Measurements from ENCODE around the gene SMTNL2. TPM values are rescaled to one million over a fixed set of nuclear protein-coding genes. Genes with fewer than 3 reads are reported as not detected.

SMTNL2 gene
- total RNA-seq, 5 donors from 2014 or later (not counting 1 experiment from before 2014, with no cell fraction given): not detected

- Histone ChIP-seq H3K4me1 (ENCODE audit: control insufficient read depth in 1 of 2, extremely low read depth in 1 of 2, insufficient read depth in 2 of 2, low read length in 2 of 2) (no peaks in the 10 kb centered on the region), H3K4me3 (ENCODE audit: control insufficient read depth in 1 of 2, extremely low read depth in 1 of 2, low read length in 1 of 2) (no peak overlapping the region), H3K27ac (ENCODE audit: low read length) (no peak overlapping the region), H3K36me3 (ENCODE audit: control insufficient read depth in 2 of 2, extremely low read depth in 1 of 2, insufficient read depth in 1 of 2, low read length in 1 of 2) (no peaks in the 10 kb centered on the region), H3K27me3 (replicated peaks in 1 of 2; ENCODE audit: control insufficient read depth in 2 of 2, extremely low read depth in 1 of 2, insufficient read depth in 2 of 2, low read length in 1 of 2) (peaks cover 0 to 15% of the 10 kb centered on the region in 2 experiments), H3K9me3 (no peaks in the 10 kb centered on the region)
- WGBS (ENCODE audit: insufficient coverage): 87% methylated on average over 21 of the region's 25 CpGs
- Mint-ChIP-seq H3K27me3 (peaks cover 9 to 26% of the 10 kb centered on the region in 2 donors), H3K27ac (no peak overlapping the region), H3K4me3 (no peak overlapping the region), H3K9me3 (no peaks in the 10 kb centered on the region), H3K36me3 (no peaks in the 10 kb centered on the region), H3K4me1 (peaks cover 0 to 2% (median 0%) of the 10 kb centered on the region in 3 donors)
- ChIA-PET POLR2A (no interaction called here), CTCF (no interaction called here)
- no peak for DNase-seq
- no peak for ATAC-seq (replicated peaks in 1 of 4)
Measured at GRCh38 chr17:4607261-4607741, 23.0 kb downstream of the SMTNL2 start.

GRCh38 chr17:4607773-4608187, 23.5 kb downstream of the SMTNL2 start:
- no peak overlapping the region for H3K27ac ChIP-seq (ENCODE audit: low read length)
- 20% methylated on average over 4 of the region's 9 CpGs for WGBS (ENCODE audit: insufficient coverage)
- no peak for ATAC-seq (replicated peaks in 1 of 4)
- no peak overlapping the region for H3K4me3 ChIP-seq (ENCODE audit: control insufficient read depth in 1 of 2, extremely low read depth in 1 of 2, low read length in 1 of 2)
- peaks cover 0 to 15% of the 10 kb centered on the region in 2 experiments for H3K27me3 ChIP-seq (replicated peaks in 1 of 2; ENCODE audit: control insufficient read depth in 2 of 2, extremely low read depth in 1 of 2, insufficient read depth in 2 of 2, low read length in 1 of 2)
- Mint-ChIP-seq H3K9me3 (no peaks in the 10 kb centered on the region), H3K27me3 (peaks cover 9 to 26% of the 10 kb centered on the region in 2 donors), H3K4me3 (no peak overlapping the region), H3K36me3 (no peaks in the 10 kb centered on the region), H3K27ac (no peak overlapping the region), H3K4me1 (peaks cover 0 to 2% (median 0%) of the 10 kb centered on the region in 3 donors)
- no peaks in the 10 kb centered on the region for H3K9me3 ChIP-seq
- DNase-seq: no peak
- H3K4me1 ChIP-seq (ENCODE audit: control insufficient read depth in 1 of 2, extremely low read depth in 1 of 2, insufficient read depth in 2 of 2, low read length in 2 of 2): no peaks in the 10 kb centered on the region
- POLR2A ChIA-PET: no interaction called here
- H3K36me3 ChIP-seq (ENCODE audit: control insufficient read depth in 2 of 2, extremely low read depth in 1 of 2, insufficient read depth in 1 of 2, low read length in 1 of 2): no peaks in the 10 kb centered on the region
- CTCF ChIA-PET: no interaction called here

DNA sequence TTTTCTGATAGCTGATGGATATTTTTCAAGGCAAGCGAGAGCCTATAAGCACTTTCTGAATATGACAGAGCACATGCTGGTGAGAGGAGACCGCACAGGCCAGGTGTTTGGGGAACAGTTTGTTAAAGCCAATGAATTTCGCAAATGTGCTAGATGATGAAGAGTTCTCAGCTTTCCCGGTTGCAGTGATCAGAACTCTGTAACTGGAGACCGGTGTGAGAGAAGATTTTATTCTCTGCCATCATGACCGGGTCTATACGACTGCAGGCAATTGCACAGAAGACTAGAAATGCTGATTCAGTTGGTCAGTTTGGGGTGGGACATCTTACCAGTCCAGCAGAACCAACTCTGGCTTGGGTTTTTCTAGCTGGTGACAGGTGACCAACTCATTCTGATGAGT, 25.4 kb downstream of the SMTNL2 start:
- ATAC-seq (replicated peaks in 1 of 4) (no peak), DNase-seq (no peak)
- H3K9me3 ChIP-seq: no peaks in the 10 kb centered on the region
- H3K27ac ChIP-seq (ENCODE audit: low read length): no peak overlapping the region
- no peaks in the 10 kb centered on the region for H3K4me1 ChIP-seq (ENCODE audit: control insufficient read depth in 1 of 2, extremely low read depth in 1 of 2, insufficient read depth in 2 of 2, low read length in 2 of 2)
- H3K4me3 ChIP-seq (ENCODE audit: control insufficient read depth in 1 of 2, extremely low read depth in 1 of 2, low read length in 1 of 2): no peak overlapping the region
- peaks cover 9 to 26% of the 10 kb centered on the region in 2 donors for H3K27me3 Mint-ChIP-seq
- 89% methylated on average over 7 of the region's 7 CpGs for WGBS (ENCODE audit: insufficient coverage)
- H3K36me3 ChIP-seq (ENCODE audit: control insufficient read depth in 2 of 2, extremely low read depth in 1 of 2, insufficient read depth in 1 of 2, low read length in 1 of 2): no peaks in the 10 kb centered on the region
- H3K36me3 Mint-ChIP-seq: no peaks in the 10 kb centered on the region
- H3K4me3 Mint-ChIP-seq: no peak overlapping the region
- peaks cover 0 to 2% (median 0%) of the 10 kb centered on the region in 3 donors for H3K4me1 Mint-ChIP-seq
- no peaks in the 10 kb centered on the region for H3K9me3 Mint-ChIP-seq
- POLR2A ChIA-PET: no interaction called here
- H3K27me3 ChIP-seq (replicated peaks in 1 of 2; ENCODE audit: control insufficient read depth in 2 of 2, extremely low read depth in 1 of 2, insufficient read depth in 2 of 2, low read length in 1 of 2): peaks cover 0 to 20% of the 10 kb centered on the region in 2 experiments
- no peak overlapping the region for H3K27ac Mint-ChIP-seq
- CTCF ChIA-PET: no interaction called here

- H3K9me3 ChIP-seq: no peaks in the 10 kb centered on the region
- ChIA-PET CTCF (no interaction called here), POLR2A (no interaction called here)
- H3K4me3 Mint-ChIP-seq: no peak overlapping the region
- H3K27me3 ChIP-seq (replicated peaks in 1 of 2; ENCODE audit: control insufficient read depth in 2 of 2, extremely low read depth in 1 of 2, insufficient read depth in 2 of 2, low read length in 1 of 2): peaks cover 0 to 23% of the 10 kb centered on the region in 2 experiments
- no peak for ATAC-seq (replicated peaks in 1 of 4)
- peaks cover 0 to 2% (median 0%) of the 10 kb centered on the region in 3 donors for H3K4me1 Mint-ChIP-seq
- no peak overlapping the region for H3K27ac ChIP-seq (ENCODE audit: low read length)
- H3K36me3 ChIP-seq (ENCODE audit: control insufficient read depth in 2 of 2, extremely low read depth in 1 of 2, insufficient read depth in 1 of 2, low read length in 1 of 2): no peaks in the 10 kb centered on the region
- H3K36me3 Mint-ChIP-seq: no peaks in the 10 kb centered on the region
- 91% methylated on average over 3 of the region's 5 CpGs for WGBS (ENCODE audit: insufficient coverage)
- H3K27me3 Mint-ChIP-seq: peaks cover 9 to 26% of the 10 kb centered on the region in 2 donors
- H3K9me3 Mint-ChIP-seq: no peaks in the 10 kb centered on the region
- no peak overlapping the region for H3K4me3 ChIP-seq (ENCODE audit: control insufficient read depth in 1 of 2, extremely low read depth in 1 of 2, low read length in 1 of 2)
- no peak overlapping the region for H3K27ac Mint-ChIP-seq
- no peaks in the 10 kb centered on the region for H3K4me1 ChIP-seq (ENCODE audit: control insufficient read depth in 1 of 2, extremely low read depth in 1 of 2, insufficient read depth in 2 of 2, low read length in 2 of 2)
- DNase-seq: no peak
Measured at GRCh38 chr17:4610162-4610561, 25.8 kb downstream of the SMTNL2 start.

DNA sequence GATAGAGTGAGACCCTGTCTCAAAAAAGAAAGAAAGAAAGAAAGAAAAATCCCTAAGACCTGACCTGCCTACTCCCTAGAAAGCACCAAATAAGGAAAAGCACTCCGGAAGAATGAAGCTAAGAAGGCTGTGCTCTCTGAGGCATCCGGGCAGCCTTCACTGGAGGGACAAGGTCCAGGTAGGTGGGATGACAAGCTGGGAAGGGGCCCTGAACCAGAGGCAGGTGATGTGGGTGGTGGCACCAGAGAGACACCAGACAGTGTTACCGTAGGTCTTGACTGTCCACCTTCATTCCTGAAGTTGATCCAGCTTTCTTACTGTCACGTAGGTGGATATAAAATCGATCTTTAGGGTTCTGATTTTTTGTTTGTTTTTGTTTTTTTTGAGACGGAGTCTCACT, 26.3 kb downstream of the SMTNL2 start:
- WGBS (ENCODE audit: insufficient coverage): 100% methylated on average over 2 of the region's 6 CpGs
- H3K9me3 Mint-ChIP-seq: no peaks in the 10 kb centered on the region

GRCh38 chr17:4616476-4616875, 32.1 kb downstream of the SMTNL2 start:
- DNase-seq (no peak), ATAC-seq (replicated peaks in 1 of 4) (no peak)
- Histone ChIP-seq H3K4me3 (ENCODE audit: control insufficient read depth in 1 of 2, extremely low read depth in 1 of 2, low read length in 1 of 2) (no peak overlapping the region), H3K9me3 (no peaks in the 10 kb centered on the region), H3K27me3 (replicated peaks in 1 of 2; ENCODE audit: control insufficient read depth in 2 of 2, extremely low read depth in 1 of 2, insufficient read depth in 2 of 2, low read length in 1 of 2) (peaks cover 0 to 25% of the 10 kb centered on the region in 2 experiments), H3K27ac (ENCODE audit: low read length) (no peak overlapping the region), H3K4me1 (ENCODE audit: control insufficient read depth in 1 of 2, extremely low read depth in 1 of 2, insufficient read depth in 2 of 2, low read length in 2 of 2) (no peaks in the 10 kb centered on the region), H3K36me3 (ENCODE audit: control insufficient read depth in 2 of 2, extremely low read depth in 1 of 2, insufficient read depth in 1 of 2, low read length in 1 of 2) (no peaks in the 10 kb centered on the region)
- Mint-ChIP-seq H3K27me3 (peaks cover 4 to 9% of the 10 kb centered on the region in 2 donors), H3K9me3 (no peaks in the 10 kb centered on the region), H3K36me3 (no peaks in the 10 kb centered on the region), H3K4me1 (no peaks in the 10 kb centered on the region), H3K27ac (no peak overlapping the region), H3K4me3 (no peak overlapping the region)
- POLR2A ChIA-PET: no interaction called here
- 94% methylated on average over 7 of the region's 9 CpGs for WGBS (ENCODE audit: insufficient coverage)
- CTCF ChIA-PET: no interaction called here

More for the DNA sequence above, 26.3 kb downstream of the SMTNL2 start:
- Mint-ChIP-seq H3K4me1 (peaks cover 0 to 2% (median 0%) of the 10 kb centered on the region in 3 donors), H3K4me3 (no peak overlapping the region), H3K27ac (no peak overlapping the region), H3K36me3 (no peaks in the 10 kb centered on the region), H3K27me3 (peaks cover 9 to 26% of the 10 kb centered on the region in 2 donors)
- H3K9me3 ChIP-seq: no peaks in the 10 kb centered on the region
- peaks cover 0 to 25% of the 10 kb centered on the region in 2 experiments for H3K27me3 ChIP-seq (replicated peaks in 1 of 2; ENCODE audit: control insufficient read depth in 2 of 2, extremely low read depth in 1 of 2, insufficient read depth in 2 of 2, low read length in 1 of 2)
- no peaks in the 10 kb centered on the region for H3K36me3 ChIP-seq (ENCODE audit: control insufficient read depth in 2 of 2, extremely low read depth in 1 of 2, insufficient read depth in 1 of 2, low read length in 1 of 2)
- CTCF ChIA-PET: no interaction called here
- no peak overlapping the region for H3K4me3 ChIP-seq (ENCODE audit: control insufficient read depth in 1 of 2, extremely low read depth in 1 of 2, low read length in 1 of 2)
- ATAC-seq (replicated peaks in 1 of 4) (no peak), DNase-seq (no peak)
- POLR2A ChIA-PET: no interaction called here
- no peaks in the 10 kb centered on the region for H3K4me1 ChIP-seq (ENCODE audit: control insufficient read depth in 1 of 2, extremely low read depth in 1 of 2, insufficient read depth in 2 of 2, low read length in 2 of 2)
- H3K27ac ChIP-seq (ENCODE audit: low read length): no peak overlapping the region

DNA sequence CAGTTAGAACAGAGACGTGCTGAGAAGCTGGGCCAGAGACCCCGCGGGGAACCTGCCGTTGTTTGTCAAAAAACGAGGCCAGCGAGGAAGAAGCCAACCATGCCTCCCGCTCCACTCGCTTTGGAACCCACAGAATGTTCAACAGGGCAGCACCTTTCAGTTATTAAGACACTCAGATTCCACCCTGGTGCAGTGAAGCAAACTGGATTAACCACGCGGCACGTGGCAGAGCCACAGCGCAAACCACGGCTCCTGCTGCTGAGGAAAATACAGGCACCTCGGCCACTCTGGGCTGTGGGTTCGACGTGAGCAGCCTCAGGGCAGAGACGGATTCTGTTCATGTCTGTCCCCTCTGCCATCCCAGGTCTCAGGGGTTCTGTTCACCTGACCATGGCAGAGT, 32.8 kb downstream of the SMTNL2 start:
- Histone ChIP-seq H3K4me3 (ENCODE audit: control insufficient read depth in 1 of 2, extremely low read depth in 1 of 2, low read length in 1 of 2) (no peak overlapping the region), H3K9me3 (peaks cover 1% of the 10 kb centered on the region), H3K4me1 (ENCODE audit: control insufficient read depth in 1 of 2, extremely low read depth in 1 of 2, insufficient read depth in 2 of 2, low read length in 2 of 2) (no peaks in the 10 kb centered on the region), H3K36me3 (ENCODE audit: control insufficient read depth in 2 of 2, extremely low read depth in 1 of 2, insufficient read depth in 1 of 2, low read length in 1 of 2) (no peaks in the 10 kb centered on the region), H3K27me3 (replicated peaks in 1 of 2; ENCODE audit: control insufficient read depth in 2 of 2, extremely low read depth in 1 of 2, insufficient read depth in 2 of 2, low read length in 1 of 2) (peaks cover 0 to 25% of the 10 kb centered on the region in 2 experiments), H3K27ac (ENCODE audit: low read length) (no peak overlapping the region)
- DNase-seq (no peak), ATAC-seq (replicated peaks in 1 of 4) (no peak)
- WGBS (ENCODE audit: insufficient coverage): 92% methylated on average over 15 of the region's 17 CpGs
- Mint-ChIP-seq H3K4me3 (no peak overlapping the region), H3K4me1 (no peaks in the 10 kb centered on the region), H3K9me3 (no peaks in the 10 kb centered on the region), H3K36me3 (no peaks in the 10 kb centered on the region), H3K27ac (no peak overlapping the region), H3K27me3 (peaks cover 4 to 9% of the 10 kb centered on the region in 2 donors)
- POLR2A ChIA-PET: no interaction called here
- CTCF ChIA-PET: no interaction called here
